ENCODE data around the gene SCRN1. TPM values are rescaled to one million over a fixed set of nuclear protein-coding genes. Genes with fewer than 3 reads are reported as not detected.

SCRN1 gene
- polyA plus RNA-seq, 1 donor from 2014 or later = 130 TPM

DNA sequence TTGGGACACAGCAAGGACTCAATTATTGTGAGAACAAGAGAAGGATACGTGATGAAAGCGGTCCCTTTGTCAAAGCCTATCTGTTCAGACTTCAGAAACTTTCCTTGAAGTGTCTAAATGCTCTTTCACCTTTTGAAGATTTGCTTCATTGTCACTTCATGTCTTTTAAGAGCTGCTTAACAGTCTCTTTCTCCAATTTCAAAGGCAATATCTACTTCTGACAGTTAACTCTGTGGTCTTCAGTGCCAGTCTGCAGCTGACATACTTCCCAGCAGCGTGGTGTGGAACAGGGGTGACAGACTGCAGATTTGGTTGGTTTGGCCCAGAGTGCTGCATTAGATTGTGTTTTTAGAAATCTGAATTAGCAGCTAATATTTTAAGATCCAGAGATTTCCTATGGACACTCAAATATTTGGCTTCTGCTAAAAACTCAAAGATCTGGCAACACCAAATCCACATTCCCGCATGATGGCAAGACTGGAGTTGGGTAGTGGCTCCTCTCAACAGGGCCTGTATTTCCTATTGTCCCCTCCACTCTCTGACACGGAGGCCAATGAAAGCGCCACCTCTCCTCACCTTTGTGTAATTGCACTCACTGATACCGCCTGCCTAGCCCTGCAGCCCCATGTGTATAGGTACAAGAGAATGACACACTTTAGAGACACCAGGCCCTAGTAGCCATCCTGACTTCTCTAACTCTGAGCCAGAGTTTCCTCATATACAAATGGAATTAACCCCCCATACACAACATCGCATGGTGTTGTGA lies 11.5 kb downstream of the SCRN1 start:
- H3K79me2 ChIP-seq (replicated peaks; ENCODE audit: insufficient read depth, low read length) = peaks cover 55% of the 10 kb centered on the region
- H3K27me3 ChIP-seq (ENCODE audit: insufficient read depth, low read depth, low read length) = no peaks in the 10 kb centered on the region
- no peaks in the 10 kb centered on the region for H3K9me2 ChIP-seq (ENCODE audit: insufficient read depth, low read length)
- no peaks in the 10 kb centered on the region for H3K9me3 ChIP-seq (ENCODE audit: low read length)
- H3K9ac ChIP-seq (ENCODE audit: low read length) = no peak overlapping the region
- no peak overlapping the region for H3K4me2 ChIP-seq (ENCODE audit: low read length)
- H2AFZ ChIP-seq (ENCODE audit: low read depth, low read length) = no peak overlapping the region
- H4K20me1 ChIP-seq (ENCODE audit: insufficient read depth) = no peaks in the 10 kb centered on the region
- no peak overlapping the region for H3K27ac ChIP-seq (ENCODE audit: low read length)
- no peak overlapping the region for H3K4me3 ChIP-seq (ENCODE audit: low read length)
- no peaks in the 10 kb centered on the region for H3K36me3 ChIP-seq (ENCODE audit: insufficient read depth, low read length)
- TF ChIP-seq, protein P1, sequence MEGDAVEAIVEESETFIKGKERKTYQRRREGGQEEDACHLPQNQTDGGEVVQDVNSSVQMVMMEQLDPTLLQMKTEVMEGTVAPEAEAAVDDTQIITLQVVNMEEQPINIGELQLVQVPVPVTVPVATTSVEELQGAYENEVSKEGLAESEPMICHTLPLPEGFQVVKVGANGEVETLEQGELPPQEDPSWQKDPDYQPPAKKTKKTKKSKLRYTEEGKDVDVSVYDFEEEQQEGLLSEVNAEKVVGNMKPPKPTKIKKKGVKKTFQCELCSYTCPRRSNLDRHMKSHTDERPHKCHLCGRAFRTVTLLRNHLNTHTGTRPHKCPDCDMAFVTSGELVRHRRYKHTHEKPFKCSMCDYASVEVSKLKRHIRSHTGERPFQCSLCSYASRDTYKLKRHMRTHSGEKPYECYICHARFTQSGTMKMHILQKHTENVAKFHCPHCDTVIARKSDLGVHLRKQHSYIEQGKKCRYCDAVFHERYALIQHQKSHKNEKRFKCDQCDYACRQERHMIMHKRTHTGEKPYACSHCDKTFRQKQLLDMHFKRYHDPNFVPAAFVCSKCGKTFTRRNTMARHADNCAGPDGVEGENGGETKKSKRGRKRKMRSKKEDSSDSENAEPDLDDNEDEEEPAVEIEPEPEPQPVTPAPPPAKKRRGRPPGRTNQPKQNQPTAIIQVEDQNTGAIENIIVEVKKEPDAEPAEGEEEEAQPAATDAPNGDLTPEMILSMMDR (IDR thresholded peaks at IDR 0.05; ENCODE audit: poor library complexity, severe bottlenecking) = no peak
- no peak for TF ChIP-seq RAD21 (conservative IDR thresholded peaks at IDR 0.05)
- TF ChIP-seq TAF1 (IDR thresholded peaks at IDR 0.05; ENCODE audit: low read depth) = no peak
- TF ChIP-seq SMC3 (conservative IDR thresholded peaks at IDR 0.05; ENCODE audit: poor library complexity) = no peak
- no peak for TF ChIP-seq EP300 (conservative IDR thresholded peaks at IDR 0.05; ENCODE audit: poor library complexity, severe bottlenecking)
- TF ChIP-seq EZH2 (IDR thresholded peaks at IDR 0.05; ENCODE audit: borderline replicate concordance, insufficient read depth, low read length, poor library complexity, severe bottlenecking) = no peak
- no peak for TF ChIP-seq MXI1 (conservative IDR thresholded peaks at IDR 0.05; ENCODE audit: poor library complexity, severe bottlenecking)
- no peak for TF ChIP-seq POLR2AphosphoS5 (IDR thresholded peaks at IDR 0.05)
- peaks cover 3% of the 10 kb centered on the region for H3F3A ChIP-seq (ENCODE audit: insufficient read depth, low read length, poor library complexity, severe bottlenecking)

DNA sequence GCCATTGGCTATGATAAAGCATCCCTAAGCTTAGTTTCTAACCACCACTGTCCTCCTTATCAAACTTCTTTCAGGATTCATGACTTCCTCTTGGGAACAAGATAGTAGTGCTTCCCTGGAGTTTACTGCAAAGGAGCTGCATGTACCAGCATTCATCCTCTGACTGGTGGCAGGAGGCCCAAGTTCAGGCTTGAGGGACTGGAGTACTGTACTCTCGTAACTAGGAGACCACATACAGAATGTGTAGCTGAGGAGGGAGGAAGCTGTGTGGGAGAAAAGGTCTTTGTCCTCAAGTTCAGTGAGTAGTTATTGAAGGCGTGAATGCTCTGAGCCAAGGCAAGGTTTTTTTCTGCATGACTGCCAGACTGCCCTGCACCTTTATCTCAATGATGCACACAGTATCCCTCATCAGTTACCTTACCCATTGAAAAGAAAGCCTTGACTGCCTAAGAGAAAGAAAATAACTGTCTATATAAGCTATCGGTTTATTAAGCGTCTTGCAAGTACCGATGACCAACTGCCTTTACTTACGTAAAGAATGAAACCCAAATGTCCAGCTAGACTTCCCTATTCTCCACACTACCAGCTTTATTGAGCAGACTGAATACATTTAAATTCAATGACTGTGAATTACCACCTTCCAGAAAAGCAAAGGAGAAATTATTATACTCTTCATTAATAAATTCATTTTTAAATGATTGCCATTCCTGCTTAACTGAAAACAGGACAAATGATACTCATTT lies 12.8 kb downstream of the SCRN1 start:
- Histone ChIP-seq H2AFZ (ENCODE audit: low read depth, low read length) (no peak overlapping the region), H3F3A (ENCODE audit: insufficient read depth, low read length, poor library complexity, severe bottlenecking) (peaks cover 3% of the 10 kb centered on the region), H4K20me1 (ENCODE audit: insufficient read depth) (no peaks in the 10 kb centered on the region), H3K9me2 (ENCODE audit: insufficient read depth, low read length) (no peaks in the 10 kb centered on the region), H3K9me3 (ENCODE audit: low read length) (no peaks in the 10 kb centered on the region), H3K4me2 (ENCODE audit: low read length) (no peak overlapping the region), H3K36me3 (ENCODE audit: insufficient read depth, low read length) (no peaks in the 10 kb centered on the region), H3K4me3 (ENCODE audit: low read length) (no peak overlapping the region), H3K27me3 (ENCODE audit: insufficient read depth, low read depth, low read length) (no peaks in the 10 kb centered on the region), H3K79me2 (replicated peaks; ENCODE audit: insufficient read depth, low read length) (peaks cover 57% of the 10 kb centered on the region), H3K9ac (ENCODE audit: low read length) (no peak overlapping the region), H3K27ac (ENCODE audit: low read length) (no peak overlapping the region)
- TF ChIP-seq, protein P2, sequence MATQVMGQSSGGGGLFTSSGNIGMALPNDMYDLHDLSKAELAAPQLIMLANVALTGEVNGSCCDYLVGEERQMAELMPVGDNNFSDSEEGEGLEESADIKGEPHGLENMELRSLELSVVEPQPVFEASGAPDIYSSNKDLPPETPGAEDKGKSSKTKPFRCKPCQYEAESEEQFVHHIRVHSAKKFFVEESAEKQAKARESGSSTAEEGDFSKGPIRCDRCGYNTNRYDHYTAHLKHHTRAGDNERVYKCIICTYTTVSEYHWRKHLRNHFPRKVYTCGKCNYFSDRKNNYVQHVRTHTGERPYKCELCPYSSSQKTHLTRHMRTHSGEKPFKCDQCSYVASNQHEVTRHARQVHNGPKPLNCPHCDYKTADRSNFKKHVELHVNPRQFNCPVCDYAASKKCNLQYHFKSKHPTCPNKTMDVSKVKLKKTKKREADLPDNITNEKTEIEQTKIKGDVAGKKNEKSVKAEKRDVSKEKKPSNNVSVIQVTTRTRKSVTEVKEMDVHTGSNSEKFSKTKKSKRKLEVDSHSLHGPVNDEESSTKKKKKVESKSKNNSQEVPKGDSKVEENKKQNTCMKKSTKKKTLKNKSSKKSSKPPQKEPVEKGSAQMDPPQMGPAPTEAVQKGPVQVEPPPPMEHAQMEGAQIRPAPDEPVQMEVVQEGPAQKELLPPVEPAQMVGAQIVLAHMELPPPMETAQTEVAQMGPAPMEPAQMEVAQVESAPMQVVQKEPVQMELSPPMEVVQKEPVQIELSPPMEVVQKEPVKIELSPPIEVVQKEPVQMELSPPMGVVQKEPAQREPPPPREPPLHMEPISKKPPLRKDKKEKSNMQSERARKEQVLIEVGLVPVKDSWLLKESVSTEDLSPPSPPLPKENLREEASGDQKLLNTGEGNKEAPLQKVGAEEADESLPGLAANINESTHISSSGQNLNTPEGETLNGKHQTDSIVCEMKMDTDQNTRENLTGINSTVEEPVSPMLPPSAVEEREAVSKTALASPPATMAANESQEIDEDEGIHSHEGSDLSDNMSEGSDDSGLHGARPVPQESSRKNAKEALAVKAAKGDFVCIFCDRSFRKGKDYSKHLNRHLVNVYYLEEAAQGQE (IDR thresholded peaks at IDR 0.05; ENCODE audit: borderline replicate concordance) = no peak
- no peak for TF ChIP-seq MXI1 (conservative IDR thresholded peaks at IDR 0.05; ENCODE audit: poor library complexity, severe bottlenecking)
- no peak for TF ChIP-seq EP300 (conservative IDR thresholded peaks at IDR 0.05; ENCODE audit: poor library complexity, severe bottlenecking)
- no peak for TF ChIP-seq SMC3 (conservative IDR thresholded peaks at IDR 0.05; ENCODE audit: poor library complexity)
- no peak for TF ChIP-seq POLR2AphosphoS5 (IDR thresholded peaks at IDR 0.05)
- no peak for TF ChIP-seq RAD21 (conservative IDR thresholded peaks at IDR 0.05)
- no peak for TF ChIP-seq EZH2 (IDR thresholded peaks at IDR 0.05; ENCODE audit: borderline replicate concordance, insufficient read depth, low read length, poor library complexity, severe bottlenecking)
- TF ChIP-seq, protein P1 (IDR thresholded peaks at IDR 0.05; ENCODE audit: poor library complexity, severe bottlenecking) = no peak
- no peak for TF ChIP-seq TAF1 (IDR thresholded peaks at IDR 0.05; ENCODE audit: low read depth)

Measured in neural cell (in vitro differentiated cells).